SKM-1 treated with dmso at 0.1 percent for 144 hours (cell line): ENCODE data around the gene PRRC2A.

Experiments
- DNase-seq: peaks from one replicate; lab custom pipeline; 2025; ENCODE audit not compliant: unreplicated experiment; lab: John Stamatoyannopoulos, UW

PRRC2A gene

GRCh38 chr6:31664790-31665500 lies 44.4 kb downstream of the PRRC2A start, which contains the start of gene GPANK1:
Gene GPANK1 (minus strand): TSS chr6:31664997. CDS start chr6:31664478, 519 bp downstream.
- peak; percentile 84 for DNase-seq

- peak; percentile 99 for DNase-seq
Measured at GRCh38 chr6:31665501-31666336, 45.2 kb downstream of the PRRC2A start, which contains the start of gene CSNK2B. Gene CSNK2B (plus strand): TSS chr6:31666080. CDS start chr6:31666832, 752 bp downstream.

GRCh38 chr6:31666337-31666965 lies 45.9 kb downstream of the PRRC2A start:
- no peak for DNase-seq

- DNase-seq: no peak
Measured at GRCh38 chr6:31669676-31670075, 49.2 kb downstream of the PRRC2A start, which contains the start of gene LY6G5B. Gene LY6G5B (plus strand): TSS chr6:31669976. CDS start chr6:31670951, 975 bp downstream.

- no peak for DNase-seq
Measured at GRCh38 chr6:31676322-31676903, 55.9 kb downstream of the PRRC2A start.

- no peak for DNase-seq
Measured at GRCh38 chr6:31676904-31677303, 56.4 kb downstream of the PRRC2A start.

- no peak for DNase-seq
Measured at GRCh38 chr6:31677955-31678354, 57.4 kb downstream of the PRRC2A start.

GRCh38 chr6:31680226-31681134 lies 60.0 kb downstream of the PRRC2A start, which contains the start of gene LY6G5C:
Gene LY6G5C (minus strand): TSS chr6:31681067. CDS start chr6:31680373, 694 bp downstream.
- peak; percentile 75 for DNase-seq

- no peak for DNase-seq
Measured at GRCh38 chr6:31681135-31681671, 60.7 kb downstream of the PRRC2A start.

GRCh38 chr6:31683591-31683990 lies 63.1 kb downstream of the PRRC2A start:
- no peak for DNase-seq

- no peak for DNase-seq
Measured at GRCh38 chr6:31686483-31686882, 66.0 kb downstream of the PRRC2A start.

GRCh38 chr6:31687321-31687720 lies 66.8 kb downstream of the PRRC2A start:
- no peak for DNase-seq
